Islet of Langerhans (tissue), 1 donor: ENCODE data around the gene PRG2.
"Not testable (repeated sequence)": the region's sequence is repeated elsewhere in the genome, so short reads cannot be mapped to it uniquely, and the experiment has no call there.

Source experiments
- FAIRE-seq: peaks from one replicate; lab custom pipeline; 2011; peaks lifted over from hg19 to GRCh38; lab: Jason Lieb, UNC

The PRG2 gene

GRCh38 chr11:57368106-57368844 lies 22.2 kb downstream of the PRG2 start:
- FAIRE-seq = no peak

- no peak for FAIRE-seq
These were observed 25.4 kb downstream of the PRG2 start for GRCh38 chr11:57364851-57365660.

GRCh38 chr11:57363131-57364080 lies 27.0 kb downstream of the PRG2 start:
- FAIRE-seq = no peak

- no peak for FAIRE-seq
These were observed 28.5 kb downstream of the PRG2 start for GRCh38 chr11:57361926-57362325.

- FAIRE-seq = not testable (repeated sequence)
These were observed 29.0 kb downstream of the PRG2 start for GRCh38 chr11:57361420-57361819.

GRCh38 chr11:57360991-57361390 lies 29.5 kb downstream of the PRG2 start:
- FAIRE-seq = no peak

GRCh38 chr11:57359896-57360690 lies 30.4 kb downstream of the PRG2 start:
- no peak for FAIRE-seq

- FAIRE-seq = no peak
These were observed 31.1 kb downstream of the PRG2 start for GRCh38 chr11:57359396-57359795.

- FAIRE-seq = no peak
These were observed 31.5 kb downstream of the PRG2 start for GRCh38 chr11:57358991-57359390.

- FAIRE-seq = no peak
These were observed 31.9 kb downstream of the PRG2 start for GRCh38 chr11:57358543-57358961.

GRCh38 chr11:57357856-57358255 lies 32.6 kb downstream of the PRG2 start:
- no peak for FAIRE-seq

GRCh38 chr11:57357310-57357709 lies 33.1 kb downstream of the PRG2 start:
- FAIRE-seq = no peak

GRCh38 chr11:57356268-57356667 lies 34.2 kb downstream of the PRG2 start:
- FAIRE-seq = no peak

- no peak for FAIRE-seq
These were observed 35.8 kb downstream of the PRG2 start for GRCh38 chr11:57354699-57355098.

GRCh38 chr11:57353852-57354251 lies 36.6 kb downstream of the PRG2 start:
- FAIRE-seq = no peak

GRCh38 chr11:57353446-57353845 lies 37.0 kb downstream of the PRG2 start:
- no peak for FAIRE-seq

- no peak for FAIRE-seq
These were observed 37.4 kb downstream of the PRG2 start for GRCh38 chr11:57353036-57353435.

GRCh38 chr11:57349491-57350274 lies 40.8 kb downstream of the PRG2 start:
- no peak for FAIRE-seq

- FAIRE-seq = no peak
These were observed 41.7 kb downstream of the PRG2 start for GRCh38 chr11:57348636-57349313.

- FAIRE-seq = no peak
These were observed 42.4 kb downstream of the PRG2 start for GRCh38 chr11:57348052-57348451.
